ENCODE data around the gene SPTBN5.

The SPTBN5 gene

GRCh38 chr15:41811432-41812195 is 82.2 kb downstream of the SPTBN5 start:
- no peaks in the 10 kb centered on the region for H3K9me2 ChIP-seq (replicated peaks; ENCODE audit: insufficient read depth, low read length)
- H4K20me1 ChIP-seq (ENCODE audit: insufficient read depth, low read length) = no peaks in the 10 kb centered on the region
- no peaks in the 10 kb centered on the region for H3K79me2 ChIP-seq (ENCODE audit: low read length)
- H3K4me1 ChIP-seq (ENCODE audit: low read length) = no peaks in the 10 kb centered on the region
- no peaks in the 10 kb centered on the region for H3K36me3 ChIP-seq (replicated peaks; ENCODE audit: insufficient read depth, low read length)
- no peak overlapping the region for H3K27ac ChIP-seq (ENCODE audit: low read length)
- H3K9ac ChIP-seq (ENCODE audit: low read length) = no peak overlapping the region
- TF ChIP-seq EZH2phosphoT487 (IDR thresholded peaks at IDR 0.05; ENCODE audit: low read length) = no peak
- TF ChIP-seq EZH2 (optimal IDR thresholded peaks at IDR 0.05; ENCODE audit: low read depth, low read length) = no peak
- TF ChIP-seq, protein P1, sequence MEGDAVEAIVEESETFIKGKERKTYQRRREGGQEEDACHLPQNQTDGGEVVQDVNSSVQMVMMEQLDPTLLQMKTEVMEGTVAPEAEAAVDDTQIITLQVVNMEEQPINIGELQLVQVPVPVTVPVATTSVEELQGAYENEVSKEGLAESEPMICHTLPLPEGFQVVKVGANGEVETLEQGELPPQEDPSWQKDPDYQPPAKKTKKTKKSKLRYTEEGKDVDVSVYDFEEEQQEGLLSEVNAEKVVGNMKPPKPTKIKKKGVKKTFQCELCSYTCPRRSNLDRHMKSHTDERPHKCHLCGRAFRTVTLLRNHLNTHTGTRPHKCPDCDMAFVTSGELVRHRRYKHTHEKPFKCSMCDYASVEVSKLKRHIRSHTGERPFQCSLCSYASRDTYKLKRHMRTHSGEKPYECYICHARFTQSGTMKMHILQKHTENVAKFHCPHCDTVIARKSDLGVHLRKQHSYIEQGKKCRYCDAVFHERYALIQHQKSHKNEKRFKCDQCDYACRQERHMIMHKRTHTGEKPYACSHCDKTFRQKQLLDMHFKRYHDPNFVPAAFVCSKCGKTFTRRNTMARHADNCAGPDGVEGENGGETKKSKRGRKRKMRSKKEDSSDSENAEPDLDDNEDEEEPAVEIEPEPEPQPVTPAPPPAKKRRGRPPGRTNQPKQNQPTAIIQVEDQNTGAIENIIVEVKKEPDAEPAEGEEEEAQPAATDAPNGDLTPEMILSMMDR (IDR thresholded peaks at IDR 0.05; ENCODE audit: low read length) = peak; percentile 93
- DNase-seq = peak; percentile 63
- no peak overlapping the region for H3K4me2 ChIP-seq (ENCODE audit: low read depth, low read length)
- no peaks in the 10 kb centered on the region for H3K27me3 ChIP-seq (replicated peaks; ENCODE audit: insufficient read depth, low read length)
- 0 out of 2 replicates have a peak overlapping the region, but pooled peaks have one; percentile 1 for H2AFZ ChIP-seq (ENCODE audit: low read length)
- no peaks in the 10 kb centered on the region for H3K9me3 ChIP-seq (replicated peaks; ENCODE audit: insufficient read depth, low read length)
- no peaks in the 10 kb centered on the region for H3F3A ChIP-seq (ENCODE audit: insufficient read depth, low read length)
- no peak overlapping the region for H3K4me3 ChIP-seq (ENCODE audit: low read length)

GRCh38 chr15:41810651-41811431 is 83.0 kb downstream of the SPTBN5 start:
- Histone ChIP-seq H3K27ac (ENCODE audit: low read length) (no peak overlapping the region), H3K9me2 (replicated peaks; ENCODE audit: insufficient read depth, low read length) (no peaks in the 10 kb centered on the region), H3K36me3 (replicated peaks; ENCODE audit: insufficient read depth, low read length) (no peaks in the 10 kb centered on the region), H3K4me3 (ENCODE audit: low read length) (no peak overlapping the region), H3K27me3 (replicated peaks; ENCODE audit: insufficient read depth, low read length) (no peaks in the 10 kb centered on the region), H3K9me3 (replicated peaks; ENCODE audit: insufficient read depth, low read length) (no peaks in the 10 kb centered on the region), H3K4me2 (ENCODE audit: low read depth, low read length) (no peak overlapping the region), H3K9ac (ENCODE audit: low read length) (no peak overlapping the region), H3F3A (ENCODE audit: insufficient read depth, low read length) (no peaks in the 10 kb centered on the region), H3K4me1 (ENCODE audit: low read length) (no peaks in the 10 kb centered on the region), H4K20me1 (ENCODE audit: insufficient read depth, low read length) (no peaks in the 10 kb centered on the region), H3K79me2 (ENCODE audit: low read length) (no peaks in the 10 kb centered on the region), H2AFZ (ENCODE audit: low read length) (0 out of 2 replicates have a peak overlapping the region, but pooled peaks have one; percentile 1)
- DNase-seq = no peak
- TF ChIP-seq EZH2phosphoT487 (IDR thresholded peaks at IDR 0.05; ENCODE audit: low read length) = no peak
- no peak for TF ChIP-seq EZH2 (optimal IDR thresholded peaks at IDR 0.05; ENCODE audit: low read depth, low read length)
- TF ChIP-seq, protein P1 (IDR thresholded peaks at IDR 0.05; ENCODE audit: low read length) = no peak

DNA sequence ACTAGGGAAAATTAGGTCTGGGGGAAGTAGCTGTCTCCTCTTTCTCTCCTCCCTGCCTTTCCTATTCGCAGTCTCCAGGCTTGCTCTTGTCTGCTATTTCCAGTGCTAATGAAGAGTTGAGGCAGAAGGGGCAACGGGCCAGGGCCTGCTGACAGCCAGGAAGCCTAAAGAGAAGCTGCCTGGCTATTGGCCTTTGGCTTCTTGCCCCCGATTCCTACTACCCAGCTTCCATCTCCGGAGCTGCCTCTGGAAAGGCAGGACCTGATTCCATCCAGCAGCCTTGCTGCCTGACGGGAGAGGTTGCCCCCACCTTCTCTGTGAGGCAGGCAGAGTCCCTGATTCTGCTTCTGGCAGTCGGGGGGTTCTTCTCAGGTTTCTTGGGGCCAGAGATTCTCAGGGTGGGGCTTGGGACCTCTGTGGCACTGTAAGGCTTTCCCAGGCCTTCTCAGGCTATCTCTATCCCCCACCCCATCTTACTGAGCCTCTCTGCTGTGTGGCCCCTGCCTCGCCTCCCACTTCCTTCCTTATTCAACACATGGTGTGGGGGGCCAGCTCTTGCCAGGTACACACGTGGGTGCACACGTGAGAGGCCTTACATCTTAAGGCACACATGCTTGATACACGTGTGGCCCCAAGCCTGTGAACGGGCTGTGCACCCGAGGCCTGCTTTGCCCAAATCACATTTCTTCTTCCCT is 84.2 kb downstream of the SPTBN5 start:
- TF ChIP-seq, protein P1 (IDR thresholded peaks at IDR 0.05; ENCODE audit: low read length) = no peak
- no peak overlapping the region for H3K4me3 ChIP-seq (ENCODE audit: low read length)
- no peak overlapping the region for H3K27ac ChIP-seq (ENCODE audit: low read length)

More for the DNA sequence above, 84.2 kb downstream of the SPTBN5 start:
- Histone ChIP-seq H3K4me1 (ENCODE audit: low read length) (no peaks in the 10 kb centered on the region), H3F3A (ENCODE audit: insufficient read depth, low read length) (no peaks in the 10 kb centered on the region), H4K20me1 (ENCODE audit: insufficient read depth, low read length) (no peaks in the 10 kb centered on the region), H3K36me3 (replicated peaks; ENCODE audit: insufficient read depth, low read length) (no peaks in the 10 kb centered on the region), H3K9me2 (replicated peaks; ENCODE audit: insufficient read depth, low read length) (no peaks in the 10 kb centered on the region), H3K9me3 (replicated peaks; ENCODE audit: insufficient read depth, low read length) (no peaks in the 10 kb centered on the region), H3K79me2 (ENCODE audit: low read length) (no peaks in the 10 kb centered on the region), H3K4me2 (ENCODE audit: low read depth, low read length) (no peak overlapping the region), H2AFZ (ENCODE audit: low read length) (no peak overlapping the region), H3K9ac (ENCODE audit: low read length) (no peak overlapping the region), H3K27me3 (replicated peaks; ENCODE audit: insufficient read depth, low read length) (no peaks in the 10 kb centered on the region)
- DNase-seq = no peak

All from MM.1S (cell line).